ENCODE results near the gene WDR44.
"Not testable (repeated sequence)": the region's sequence is repeated elsewhere in the genome, so short reads cannot be mapped to it uniquely, and the experiment has no call there.

Gene WDR44

DNA sequence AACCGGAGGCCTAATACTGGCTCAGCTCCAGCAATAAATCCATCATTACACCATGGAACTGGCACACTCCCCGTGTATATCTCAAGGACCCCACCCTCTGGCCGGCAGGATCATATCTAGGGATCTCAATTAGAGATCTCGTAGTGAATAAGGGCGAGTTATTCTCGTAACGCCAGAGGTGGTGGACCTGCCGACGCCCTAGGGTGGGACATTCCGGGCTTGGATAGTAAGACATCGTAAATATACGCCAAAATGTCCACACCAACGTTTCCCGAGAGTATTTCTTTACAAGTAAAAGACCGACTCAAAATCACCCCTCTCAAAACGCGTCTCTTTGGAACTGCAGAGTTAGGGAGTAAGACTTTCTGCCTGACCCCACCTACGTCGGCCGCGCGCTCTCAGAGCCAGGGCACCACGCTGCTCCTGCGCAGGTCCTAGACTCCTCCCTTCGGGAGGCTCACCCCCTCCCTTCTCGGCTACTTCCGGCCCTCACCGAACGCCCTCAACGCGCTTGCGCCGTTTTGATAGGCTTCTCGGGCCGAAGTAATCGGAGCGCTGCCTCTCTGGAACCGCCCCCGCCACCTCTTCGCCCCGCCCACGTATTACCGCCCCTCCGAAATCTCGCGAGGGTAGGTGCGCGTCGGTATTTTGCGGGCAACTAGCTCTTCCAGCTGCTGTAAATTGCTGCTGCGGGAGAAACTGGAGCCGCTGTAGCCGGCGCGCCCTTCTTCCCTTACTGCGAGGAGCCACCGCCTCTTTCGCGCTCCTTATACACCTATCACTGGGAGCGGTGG, at the start of gene WDR44:
Gene WDR44 (plus strand): TSS at position 643 of the 794 bp plus-strand sequence. CDS start 398 bp downstream, outside the sequence.
- peak; percentile 97 for DNase-seq

- not testable (repeated sequence) for DNase-seq
These were observed 40.1 kb upstream of the WDR44 start for GRCh38 chrX:118305827-118306226.

- DNase-seq = no peak
These were observed 30.4 kb upstream of the WDR44 start for GRCh38 chrX:118315529-118315928.

DNA sequence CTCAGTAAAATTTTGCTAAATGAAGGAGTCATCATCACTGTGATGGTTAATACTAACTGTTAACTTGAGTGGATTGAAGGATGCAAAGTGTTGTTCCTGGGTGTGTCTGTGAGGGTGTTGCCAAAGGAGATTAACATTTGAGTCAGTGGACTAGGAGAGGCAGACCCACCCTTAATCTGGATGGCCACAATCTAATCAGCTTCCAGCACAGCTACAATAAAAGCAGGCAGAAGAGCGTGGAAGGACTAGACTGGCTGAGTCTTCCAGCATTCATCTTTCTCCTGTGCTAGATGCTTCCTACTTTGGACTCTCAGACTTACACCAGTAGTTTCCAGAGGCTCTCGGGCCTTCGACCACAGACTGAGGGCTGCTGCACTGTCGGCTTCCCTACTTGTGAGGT, 21.3 kb upstream of the WDR44 start:
- DNase-seq = no peak

- DNase-seq = no peak
These were observed 20.5 kb upstream of the WDR44 start for GRCh38 chrX:118325453-118325852.

DNA sequence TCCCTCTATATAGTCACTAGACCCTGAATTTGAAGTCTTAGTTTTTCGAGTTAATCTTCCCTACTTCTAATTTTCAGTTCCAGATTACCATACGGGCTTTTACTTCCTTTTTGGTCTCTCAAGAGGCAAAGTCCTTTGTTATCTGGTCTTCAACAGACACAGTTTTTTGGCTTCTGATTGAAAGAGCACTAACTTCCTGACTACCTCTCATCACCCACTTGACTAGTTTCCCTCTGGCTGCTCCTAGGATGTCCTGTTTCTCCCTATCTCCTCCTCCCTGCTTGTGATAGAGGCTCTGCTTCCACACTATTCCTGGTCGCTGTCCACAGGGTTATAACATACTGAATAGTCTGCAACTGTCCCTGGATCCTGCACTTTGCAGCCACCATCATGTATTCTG, 16.7 kb upstream of the WDR44 start:
- no peak for DNase-seq

- DNase-seq = no peak
These were observed 8.2 kb upstream of the WDR44 start for GRCh38 chrX:118337687-118338086.

DNA sequence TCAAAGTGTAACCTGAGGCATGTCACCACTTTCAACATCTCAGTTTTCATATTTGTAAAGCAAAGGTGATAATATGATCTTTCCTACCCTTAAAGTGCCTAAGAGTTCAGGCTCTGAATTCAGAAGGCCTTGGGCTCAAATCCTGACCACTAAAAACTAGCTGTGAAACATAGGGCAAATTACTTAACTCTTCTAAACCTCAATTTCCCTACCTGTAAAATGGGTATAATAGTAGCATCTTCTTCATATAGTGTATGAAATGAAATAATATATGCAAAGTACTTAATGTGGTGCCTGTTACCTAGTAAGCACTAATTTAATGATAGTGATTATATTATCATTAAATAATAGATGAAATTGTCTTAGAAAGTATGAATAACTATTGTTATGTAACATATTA, 7.0 kb upstream of the WDR44 start:
- DNase-seq = no peak

GRCh38 chrX:118345045-118345463, 852 bp upstream of the WDR44 start:
- DNase-seq = no peak

- no peak for DNase-seq
These were observed 570 bp downstream of the WDR44 start for GRCh38 chrX:118346258-118347094.

- DNase-seq = no peak
These were observed 1.2 kb downstream of the WDR44 start for GRCh38 chrX:118347131-118347530.

DNA sequence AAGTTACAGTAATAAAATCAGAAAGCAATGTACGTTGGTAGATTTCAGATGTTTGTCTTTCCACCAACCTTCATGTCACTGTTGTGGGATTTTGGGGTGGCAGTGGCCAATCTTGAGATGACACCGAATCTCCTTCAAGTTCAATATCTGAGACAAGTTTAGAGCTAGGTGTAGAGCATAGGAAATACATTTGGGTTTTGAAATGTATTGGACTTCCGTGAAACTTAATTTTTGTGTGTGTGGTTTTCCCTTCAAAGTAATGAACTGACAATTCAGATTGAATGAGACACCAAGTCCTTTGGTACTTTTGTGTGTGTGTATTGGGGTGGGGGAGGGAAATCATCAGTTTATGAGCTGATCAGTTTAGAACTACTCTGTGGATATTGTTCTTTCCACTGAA, 1.8 kb downstream of the WDR44 start:
- DNase-seq = no peak

DNA sequence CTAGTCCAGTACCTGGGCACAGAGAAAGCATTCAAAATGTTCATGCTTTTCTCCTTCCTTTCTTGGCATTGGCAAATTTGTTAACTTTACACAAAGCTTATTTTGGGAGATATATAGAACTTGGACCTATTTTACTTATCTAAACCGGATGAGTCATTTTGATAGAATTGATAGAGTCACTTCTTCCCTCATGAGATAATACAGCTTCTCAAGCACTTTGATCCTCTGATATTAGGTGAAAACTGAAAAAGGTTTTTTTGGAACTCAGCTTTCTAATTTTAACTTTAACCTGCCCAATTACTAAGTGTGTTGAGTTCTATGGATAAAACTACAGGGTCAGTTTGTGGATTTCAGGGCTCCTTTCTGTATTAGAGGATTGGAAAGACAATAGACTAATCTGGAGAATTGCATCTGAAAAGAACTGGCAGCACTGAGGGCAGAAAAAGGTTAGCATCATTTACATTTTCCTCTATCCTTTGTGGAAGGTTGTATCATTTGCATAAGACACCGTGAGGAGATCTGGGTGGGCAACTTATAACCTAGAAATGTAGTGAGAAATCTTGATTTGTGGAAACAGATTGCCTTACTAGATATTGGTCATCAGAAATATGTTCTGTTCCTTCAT, 2.4 kb downstream of the WDR44 start:
- DNase-seq = no peak

- DNase-seq = no peak
These were observed 3.3 kb downstream of the WDR44 start for GRCh38 chrX:118349188-118349587.

DNA sequence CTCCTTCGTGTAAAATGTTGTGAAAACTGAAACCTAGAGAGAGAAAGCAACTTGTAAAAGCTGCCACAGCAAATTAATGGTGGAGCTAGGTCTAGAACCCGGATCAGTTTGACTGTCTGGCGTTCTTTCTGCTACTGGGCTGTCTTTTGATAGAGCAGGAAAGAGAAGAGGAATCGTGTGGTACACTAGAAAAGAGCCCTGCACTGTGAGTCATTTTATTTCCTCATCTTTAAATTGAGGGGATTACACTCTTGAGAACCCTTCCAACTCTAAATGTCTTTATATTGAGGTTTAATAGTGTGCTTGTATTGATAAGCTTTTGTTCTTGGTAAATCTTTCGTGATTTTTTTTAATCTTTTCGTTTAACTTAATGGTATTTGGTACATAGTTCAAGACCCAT, 4.3 kb downstream of the WDR44 start:
- no peak for DNase-seq

- no peak for DNase-seq
These were observed 4.8 kb downstream of the WDR44 start for GRCh38 chrX:118350706-118351105.

- no peak for DNase-seq
These were observed 6.7 kb downstream of the WDR44 start for GRCh38 chrX:118352566-118352965.

DNA sequence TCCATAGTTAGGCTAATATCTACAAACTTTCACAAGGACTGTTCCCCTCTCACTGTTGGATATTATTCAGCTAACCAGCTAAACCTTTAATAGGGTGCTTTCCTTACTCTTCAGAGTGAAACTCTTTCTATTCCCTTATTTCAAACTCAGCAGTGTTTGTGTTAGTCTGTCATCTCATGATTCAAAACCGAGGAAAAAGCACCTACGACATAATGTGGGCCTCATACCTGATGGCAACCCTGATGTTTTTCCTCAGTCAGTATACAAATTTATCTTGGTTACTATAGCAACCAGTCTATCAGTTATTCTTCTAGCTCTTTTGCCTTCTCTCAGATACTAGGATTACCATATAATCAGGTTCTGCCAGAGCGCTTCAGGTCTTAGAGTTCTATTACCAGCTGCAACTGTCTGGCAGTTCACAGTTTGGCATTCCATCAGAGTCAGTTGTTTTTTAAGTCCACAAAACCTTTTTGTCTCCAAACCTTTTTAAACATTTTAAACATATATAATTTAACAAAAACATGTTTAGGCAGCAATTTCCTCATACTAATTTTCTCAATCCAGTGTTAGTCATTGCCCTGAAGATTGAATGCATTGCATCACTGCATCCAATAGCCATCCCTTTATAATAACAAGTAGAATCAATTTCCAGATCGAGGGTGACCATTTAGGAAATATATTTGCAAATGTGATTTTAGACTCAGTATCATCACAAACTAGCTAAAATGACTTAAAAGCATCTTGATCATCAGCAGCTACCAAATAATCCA, 7.4 kb downstream of the WDR44 start:
- no peak for DNase-seq

- DNase-seq = no peak
These were observed 9.5 kb downstream of the WDR44 start for GRCh38 chrX:118355225-118355920.

DNA sequence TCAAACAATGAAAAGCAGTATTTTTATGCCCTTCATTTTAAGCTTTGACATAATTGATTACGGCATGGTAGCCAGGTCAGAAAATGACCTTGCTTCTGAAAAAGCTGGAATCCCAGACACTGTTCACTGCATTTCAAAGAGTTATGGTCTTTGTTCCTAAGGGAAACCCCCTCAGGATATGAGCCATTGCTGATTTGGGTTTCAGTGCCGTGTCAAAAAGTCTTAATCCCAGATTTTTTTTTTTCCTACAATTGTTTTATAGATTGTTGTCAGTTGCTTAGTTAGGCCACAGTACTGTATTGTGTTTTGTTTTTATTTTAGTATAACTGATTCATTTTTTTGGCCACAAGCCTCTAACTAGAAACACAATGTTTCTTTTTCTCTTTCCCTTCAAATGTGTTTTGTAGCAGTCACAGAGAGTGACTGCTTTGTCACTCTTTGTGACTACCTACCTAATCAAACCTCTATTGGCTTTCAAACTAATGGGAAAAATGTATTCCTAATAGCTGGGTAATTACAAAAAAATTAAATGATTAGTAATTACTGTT, 10.3 kb downstream of the WDR44 start:
- no peak for DNase-seq

DNA sequence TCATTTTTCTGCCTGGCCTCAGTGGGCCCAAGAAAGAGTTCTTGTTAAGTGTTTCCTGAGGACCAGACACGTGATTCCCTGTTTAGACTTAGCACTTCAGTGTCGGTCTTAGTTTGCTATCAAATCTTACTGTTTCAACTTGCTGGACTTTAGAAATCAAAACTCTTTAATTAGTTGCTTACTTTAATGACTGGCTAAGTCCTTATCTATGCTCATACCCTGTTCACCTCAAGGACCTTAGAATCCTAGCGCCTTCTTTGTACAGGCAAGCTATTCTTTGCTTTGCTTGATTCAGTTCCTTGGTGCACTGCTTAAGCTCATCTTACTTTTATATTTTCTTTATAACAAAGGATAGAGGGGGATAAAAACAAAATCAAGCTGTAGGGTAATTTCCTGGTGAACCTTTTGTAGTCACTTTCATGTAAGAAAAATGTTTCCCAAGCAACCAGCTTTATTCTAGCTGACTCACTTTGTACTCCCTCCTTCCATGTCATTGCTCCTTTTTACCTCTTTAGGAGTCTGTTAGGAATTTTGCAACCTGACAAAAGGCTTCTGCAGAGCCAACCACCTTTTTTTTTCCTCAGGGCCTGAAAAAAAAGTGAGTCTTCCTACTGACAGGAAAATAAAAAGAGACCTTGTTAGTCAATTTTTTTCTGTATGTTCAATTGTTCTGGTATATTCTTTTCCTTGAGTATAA, 14.7 kb downstream of the WDR44 start:
- no peak for DNase-seq
